CD14-positive monocyte (primary cell): ENCODE results near the gene APOB. TPM values are rescaled to one million over a fixed set of nuclear protein-coding genes. Genes with fewer than 3 reads are reported as not detected.

Experiments
- DNase-seq, 3 donors: peaks; one replicate each; pipeline ENCODE4 v3.0.0-alpha.2; 2011 to 2022
- H2AFZ ChIP-seq: 2 replicates; pipeline ENCODE4 v1.6.0; 2012; ENCODE audit warnings: mild to moderate bottlenecking, low read depth, low read length, inconsistent platforms; ENCODE audit not compliant: insufficient read depth, poor library complexity, severe bottlenecking
- H3K27ac ChIP-seq, 2 donors: 1 replicate in 1 of 2; 2 replicates in 1 of 2; pipeline ENCODE4 v1.5.1; 2012 to 2013; ENCODE audit warnings: low read length in 2 of 2, control low read depth in 1 of 2, inconsistent platforms in 1 of 2, low read depth in 1 of 2, mild to moderate bottlenecking in 1 of 2
- H3K27me3 ChIP-seq, 2 donors: one replicate each; pipeline versions ENCODE4 v1.6.0 to v1.6.1; 2011 to 2013; ENCODE audit warnings: low read length in 2 of 2; ENCODE audit not compliant: control insufficient read depth in 2 of 2, insufficient read depth in 2 of 2
- H3K36me3 ChIP-seq, 2 donors: replicated peaks in 1 of 2; 1 replicate in 1 of 2; 2 replicates in 1 of 2; pipeline versions ENCODE4 v1.5.1 to v1.6.1; 2012 to 2013; ENCODE audit warnings: low read length in 2 of 2, control low read depth in 1 of 2, inconsistent platforms in 1 of 2, mild to moderate bottlenecking in 1 of 2; ENCODE audit not compliant: insufficient read depth in 2 of 2, control insufficient read depth in 1 of 2
- H3K4me1 ChIP-seq, 2 donors: 1 replicate in 1 of 2; 2 replicates in 1 of 2; pipeline versions ENCODE4 v1.5.1 to v1.6.1; 2012 to 2013; ENCODE audit warnings: low read length in 2 of 2, control low read depth in 1 of 2, inconsistent platforms in 1 of 2, mild to moderate bottlenecking in 1 of 2, moderate library complexity in 1 of 2; ENCODE audit not compliant: insufficient read depth in 2 of 2, control insufficient read depth in 1 of 2
- H3K4me2 ChIP-seq: replicated peaks from 2 replicates; pipeline ENCODE3; 2012; ENCODE audit warnings: low read length, moderate library complexity, mild to moderate bottlenecking; ENCODE audit not compliant: poor library complexity, severe bottlenecking; ENCODE audit errors: extremely low read depth
- H3K4me3 ChIP-seq, 3 experiments: fragments of 200-600 bp in 1 of 3; sonication (generic) in 1 of 3; replicated peaks in 1 of 3; 1 replicate in 2 of 3; 2 replicates in 1 of 3; pipeline ENCODE4 v1.5.1; 2011 to 2013; ENCODE audit warnings: low read length in 3 of 3, mild to moderate bottlenecking in 3 of 3, control low read depth in 2 of 3, low read depth in 2 of 3, inconsistent platforms in 1 of 3, moderate library complexity in 1 of 3
- H3K79me2 ChIP-seq: 2 replicates; pipeline ENCODE4 v1.6.0; 2012; ENCODE audit warnings: mild to moderate bottlenecking, control low read depth, inconsistent platforms, low read length, moderate library complexity; ENCODE audit not compliant: insufficient read depth
- H3K9ac ChIP-seq: 2 replicates; pipeline ENCODE4 v1.6.0; 2017; ENCODE audit warnings: low read length, mild to moderate bottlenecking; ENCODE audit not compliant: insufficient read depth, poor library complexity, severe bottlenecking
- H3K9me3 ChIP-seq, 2 donors: replicated peaks in 1 of 2; 1 replicate in 1 of 2; 2 replicates in 1 of 2; pipeline versions ENCODE4 v1.5.1 to v1.6.1; 2012 to 2013; ENCODE audit warnings: low read length in 2 of 2, control low read depth in 1 of 2; ENCODE audit not compliant: control insufficient read depth in 1 of 2, insufficient read depth in 1 of 2
- H4K20me1 ChIP-seq: 2 replicates; pipeline ENCODE4 v1.6.0; 2012; ENCODE audit warnings: mild to moderate bottlenecking, low read length, control low read depth, moderate library complexity; ENCODE audit not compliant: insufficient read depth
- H3K27ac Mint-ChIP-seq, 7 donors: one replicate each; pipeline ENCODE4 v1.8.0; 2020; ENCODE audit warnings: mild to moderate bottlenecking in 7 of 7, mixed read lengths in 7 of 7, moderate library complexity in 6 of 7, inconsistent platforms in 2 of 7
- H3K27me3 Mint-ChIP-seq, 3 donors: one replicate each; pipeline ENCODE4 v1.8.0; 2021 to 2022; ENCODE audit warnings: low read depth in 3 of 3, mild to moderate bottlenecking in 3 of 3, mixed read lengths in 3 of 3, moderate library complexity in 3 of 3, inconsistent platforms in 1 of 3
- H3K36me3 Mint-ChIP-seq, 2 donors: one replicate each; pipeline ENCODE4 v1.8.0; 2020; ENCODE audit warnings: mixed read lengths in 2 of 2, inconsistent platforms in 1 of 2, mild to moderate bottlenecking in 1 of 2
- H3K4me1 Mint-ChIP-seq: one replicate; pipeline ENCODE4 v1.8.0; 2020; ENCODE audit warnings: mild to moderate bottlenecking, mixed read lengths
- H3K4me3 Mint-ChIP-seq, 2 donors: one replicate each; pipeline ENCODE4 v1.8.0; 2020; ENCODE audit warnings: mild to moderate bottlenecking in 2 of 2, mixed read lengths in 2 of 2, moderate library complexity in 1 of 2
- H3K9me3 Mint-ChIP-seq, 7 donors: one replicate each; pipeline ENCODE4 v1.8.0; 2020 to 2022; ENCODE audit warnings: mixed read lengths in 7 of 7, mild to moderate bottlenecking in 6 of 7, moderate library complexity in 6 of 7, inconsistent platforms in 2 of 7
- CTCF ChIP-seq: fragments of 200-600 bp; IDR thresholded peaks from one replicate; pipeline ENCODE4 v1.8.0; 2022; ENCODE audit warnings: antibody characterized with exemption, mild to moderate bottlenecking
- WGBS: methylation state at CpG from one replicate; pipeline ENCODE4 v1.1.5; 2013; ENCODE audit warnings: missing lambda C conversion rate; ENCODE audit not compliant: insufficient coverage; 5-methylcytosine and 5-hydroxymethylcytosine counted together
- intact Hi-C, 2 donors: fragments of 100-400 bp; cut with micrococcal nuclease; formaldehyde crosslinking; loops; one replicate each; pipeline versions ENCODE4 v1.15.0 to v1.15.1; 2023
- polyA plus RNA-seq, 3 donors: library from polyadenylated mRNA; depleted of rRNA in 1 of 3; unstranded in 2 of 3; stranded (reverse) in 1 of 3; fragments of 300-500 nt in 2 of 3; fragments of >200 nt in 1 of 3; fragmentation: Illumina TruSeq in 2 of 3; gene quantifications; 1 replicate in 2 of 3; 2 replicates in 1 of 3; pipeline ENCODE4 v1.2.3, GENCODE V29; 2012 to 2021

Gene APOB
- polyA plus RNA-seq, 3 donors: 0.02 TPM; not detected in 2

DNA sequence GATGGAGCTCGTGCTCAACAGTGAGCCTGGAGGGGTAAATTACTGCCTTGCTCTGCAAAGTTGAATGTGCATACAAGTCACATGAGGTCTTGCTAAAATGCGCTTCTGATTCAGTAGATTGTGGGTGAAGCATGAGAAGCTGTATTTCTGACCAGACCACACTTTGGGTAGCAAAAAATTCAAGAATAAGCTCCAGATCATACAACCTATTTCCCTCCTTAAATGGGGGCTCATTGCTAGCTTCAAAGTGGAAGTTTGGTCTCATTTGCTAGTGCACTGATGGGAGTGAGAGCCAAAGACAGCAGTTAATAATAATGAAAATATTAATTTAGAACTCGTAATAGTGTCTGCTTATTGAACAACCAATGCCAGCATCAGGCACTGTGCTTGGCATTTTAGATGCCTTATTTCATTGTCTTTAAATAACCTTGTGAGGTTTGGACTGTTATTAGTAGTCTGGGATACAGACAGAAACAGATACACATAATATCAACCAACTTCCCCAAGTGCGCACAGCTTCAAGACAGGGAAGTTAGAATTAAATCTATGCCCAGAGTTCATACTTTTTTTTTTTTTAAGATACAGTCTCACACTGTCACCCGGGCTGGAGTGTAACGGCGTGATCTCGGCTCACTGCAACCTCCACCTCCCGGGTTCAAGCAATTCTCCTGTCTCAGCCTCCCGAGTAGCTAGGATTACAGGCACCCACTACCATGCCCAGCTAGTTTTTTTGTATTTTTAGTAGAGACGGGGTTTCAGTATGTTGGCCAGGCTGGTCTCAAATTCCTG lies 18.0 kb downstream of the APOB start:
- no peak for TF ChIP-seq CTCF
- H3K27ac Mint-ChIP-seq: no peak overlapping the region
- DNase-seq: no peak

DNA sequence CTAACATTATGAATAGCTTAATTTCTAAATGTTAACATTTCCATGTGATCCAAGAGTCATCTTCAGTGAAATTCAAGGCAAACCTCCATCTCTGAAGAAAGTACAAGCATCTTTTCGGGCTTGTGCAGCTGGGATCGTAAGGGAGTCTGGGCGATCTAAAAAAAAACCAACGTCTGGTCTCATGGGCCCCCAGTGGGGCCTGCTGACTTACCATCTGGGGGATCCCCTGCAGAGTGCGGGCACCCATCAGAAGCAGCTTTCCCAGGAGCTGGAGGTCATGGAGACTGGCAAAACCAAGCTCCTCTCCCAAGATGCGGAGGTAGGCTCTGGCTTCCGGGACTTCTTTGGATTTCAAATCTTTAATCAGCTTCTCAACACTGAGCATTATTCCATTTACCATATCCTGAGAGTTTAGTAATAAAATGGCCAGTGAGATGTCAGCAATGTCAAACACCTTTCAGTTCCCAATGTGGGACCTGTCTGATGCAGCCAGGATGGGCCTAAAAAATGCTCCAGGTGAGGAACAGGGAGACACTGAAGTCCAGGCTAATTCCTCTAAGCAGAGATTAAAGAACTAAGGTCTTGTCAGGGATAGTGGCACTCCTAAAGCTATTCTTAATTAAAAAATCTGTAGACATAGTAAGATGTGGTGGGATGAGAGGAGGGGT lies 19.0 kb downstream of the APOB start:
- intact Hi-C loops: no loop called here
- WGBS: 90% methylated on average over 5 of the region's 7 CpGs
- no peaks in the 10 kb centered on the region for H4K20me1 ChIP-seq

More for the DNA sequence above, 18.0 kb downstream of the APOB start:
- no peaks in the 10 kb centered on the region for H3K9me3 ChIP-seq
- Mint-ChIP-seq H3K27me3 (peaks cover 1 to 5% (median 2%) of the 10 kb centered on the region in 3 donors), H3K4me3 (no peak overlapping the region), H3K9me3 (peaks cover 0 to 3% (median 0%) of the 10 kb centered on the region in 7 donors), H3K4me1 (no peaks in the 10 kb centered on the region), H3K36me3 (no peaks in the 10 kb centered on the region)
- H3K4me1 ChIP-seq: no peaks in the 10 kb centered on the region
- H3K27me3 ChIP-seq: no peaks in the 10 kb centered on the region
- 67% methylated on average over 1 of the region's 11 CpGs for WGBS
- H3K9ac ChIP-seq: no peak overlapping the region
- no peak overlapping the region for H3K27ac ChIP-seq
- intact Hi-C loops: no loop called here
- no peaks in the 10 kb centered on the region for H4K20me1 ChIP-seq
- no peaks in the 10 kb centered on the region for H3K79me2 ChIP-seq
- no peak overlapping the region for H2AFZ ChIP-seq
- no peak overlapping the region for H3K4me2 ChIP-seq
- no peak overlapping the region for H3K4me3 ChIP-seq
- H3K36me3 ChIP-seq: no peaks in the 10 kb centered on the region

More for the DNA sequence above, 19.0 kb downstream of the APOB start:
- H3K36me3 Mint-ChIP-seq: no peaks in the 10 kb centered on the region
- no peak for TF ChIP-seq CTCF
- no peak for DNase-seq
- peaks cover 0 to 3% (median 0%) of the 10 kb centered on the region in 7 donors for H3K9me3 Mint-ChIP-seq
- Histone ChIP-seq H3K9me3 (no peaks in the 10 kb centered on the region), H3K4me1 (no peaks in the 10 kb centered on the region), H3K79me2 (no peaks in the 10 kb centered on the region), H3K4me2 (no peak overlapping the region), H3K27ac (no peak overlapping the region), H3K4me3 (no peak overlapping the region), H3K27me3 (no peaks in the 10 kb centered on the region), H2AFZ (no peak overlapping the region), H3K9ac (no peak overlapping the region), H3K36me3 (no peaks in the 10 kb centered on the region)
- H3K4me3 Mint-ChIP-seq: no peak overlapping the region
- peaks cover 1 to 4% (median 2%) of the 10 kb centered on the region in 3 donors for H3K27me3 Mint-ChIP-seq
- no peaks in the 10 kb centered on the region for H3K4me1 Mint-ChIP-seq
- no peak overlapping the region for H3K27ac Mint-ChIP-seq
